IMR-90 (cell line): ENCODE results near the gene OSBP2. TPM values are rescaled to one million over a fixed set of nuclear protein-coding genes. Genes with fewer than 3 reads are reported as not detected.

Experiments
- ATAC-seq: fragments of 200-7000 bp; cut with Tn5 transposase; 2 replicates; pipeline ENCODE4 v1.9.1; 2020; ENCODE audit warnings: low read depth, mild to moderate bottlenecking, moderate library complexity
- BruUV-seq: library from RNA; stranded (reverse); fragments of 400-500 nt; replicated peaks from 2 replicates; lab custom pipeline; 2021; lab: Mats Ljungman, UMichigan
- CTCF ChIA-PET: fragments of 300-600 bp; formaldehyde crosslinking; extraction: SDS; loops from one replicate; lab custom pipeline; 2021; ENCODE audit warnings: antibody characterized with exemption; lab: Yijun Ruan, JAX
- POLR2A ChIA-PET: fragments of 300-600 bp; sonication (Branson Sonifier 250); formaldehyde crosslinking; loops from one replicate; lab custom pipeline; 2022; ENCODE audit warnings: antibody characterized with exemption; ENCODE audit not compliant: unreplicated experiment; lab: Charles Lee
- DNase-seq: peaks from one replicate; pipeline ENCODE4 v3.0.0; 2013
- H2AFZ ChIP-seq: replicated peaks from 2 replicates; pipeline ENCODE3; 2013; ENCODE audit warnings: low read length, mild to moderate bottlenecking; ENCODE audit not compliant: poor library complexity
- H2AK5ac ChIP-seq: 2 replicates; pipeline ENCODE4 v1.6.1; 2013; ENCODE audit warnings: low read depth, low read length, inconsistent platforms
- H2AK9ac ChIP-seq: replicated peaks from 2 replicates; pipeline ENCODE3; 2013; ENCODE audit warnings: mild to moderate bottlenecking, low read depth, low read length, moderate library complexity; ENCODE audit not compliant: poor library complexity
- H2BK120ac ChIP-seq: 2 replicates; pipeline ENCODE4 v1.6.1; 2013; ENCODE audit warnings: low read depth, low read length, inconsistent platforms
- H2BK15ac ChIP-seq: 3 replicates; pipeline ENCODE4 v1.6.1; 2013; ENCODE audit warnings: low read depth, low read length, inconsistent platforms
- H2BK20ac ChIP-seq: 2 replicates; pipeline ENCODE4 v1.6.1; 2013; ENCODE audit warnings: low read depth, mild to moderate bottlenecking, inconsistent platforms, low read length, moderate library complexity
- H2BK5ac ChIP-seq: 2 replicates; pipeline ENCODE4 v1.6.1; 2013; ENCODE audit warnings: mild to moderate bottlenecking, low read depth, low read length, inconsistent platforms; ENCODE audit not compliant: poor library complexity, severe bottlenecking
- H3K14ac ChIP-seq: replicated peaks from 2 replicates; pipeline ENCODE4 v1.6.1; 2013; ENCODE audit warnings: low read depth, low read length, inconsistent platforms
- H3K18ac ChIP-seq: 2 replicates; pipeline ENCODE4 v1.6.1; 2013; ENCODE audit warnings: low read depth, low read length, control low read depth
- H3K23ac ChIP-seq: 2 replicates; pipeline ENCODE4 v1.6.1; 2013; ENCODE audit warnings: low read depth, low read length, inconsistent platforms
- H3K27ac ChIP-seq: 2 replicates; pipeline ENCODE4 v1.5.1; 2013; ENCODE audit warnings: mild to moderate bottlenecking, control low read depth, low read length; ENCODE audit not compliant: insufficient read depth
- H3K27me3 ChIP-seq: 2 replicates; pipeline ENCODE4 v1.6.1; 2013; ENCODE audit warnings: low read length; ENCODE audit not compliant: control insufficient read depth, insufficient read depth
- H3K36me3 ChIP-seq: 2 replicates; pipeline ENCODE4 v1.6.1; 2013; ENCODE audit warnings: low read length, mixed read lengths; ENCODE audit not compliant: control insufficient read depth, insufficient read depth
- H3K4ac ChIP-seq: 2 replicates; pipeline ENCODE4 v1.6.1; 2013; ENCODE audit warnings: low read depth, low read length, inconsistent platforms
- H3K4me1 ChIP-seq: 2 replicates; pipeline ENCODE4 v1.6.1; 2013; ENCODE audit warnings: low read length, mixed read lengths; ENCODE audit not compliant: control insufficient read depth, insufficient read depth
- H3K4me2 ChIP-seq: 2 replicates; pipeline ENCODE4 v1.6.1; 2013; ENCODE audit warnings: low read depth, mild to moderate bottlenecking, control low read depth, low read length, moderate library complexity
- H3K4me3 ChIP-seq: 2 replicates; pipeline ENCODE4 v1.5.1; 2013; ENCODE audit warnings: low read depth, mild to moderate bottlenecking, control low read depth, low read length, moderate library complexity; ENCODE audit not compliant: insufficient read depth
- H3K56ac ChIP-seq: 2 replicates; pipeline ENCODE4 v1.6.1; 2013; ENCODE audit warnings: low read length, inconsistent platforms; ENCODE audit not compliant: insufficient read depth; ENCODE audit errors: extremely low read depth
- H3K79me1 ChIP-seq, 2 experiments: 2 replicates each; pipeline ENCODE4 v1.6.1; 2013; ENCODE audit warnings: low read length in 2 of 2, inconsistent platforms in 1 of 2, low read depth in 1 of 2
- H3K9ac ChIP-seq: 2 replicates; pipeline ENCODE4 v1.6.1; 2013; ENCODE audit warnings: low read depth, low read length, control low read depth
- H3K9me1 ChIP-seq: 2 replicates; pipeline ENCODE4 v1.6.1; 2013; ENCODE audit warnings: low read length, inconsistent platforms; ENCODE audit not compliant: insufficient read depth
- H3K9me3 ChIP-seq: 2 replicates; pipeline ENCODE4 v1.6.1; 2013; ENCODE audit warnings: low read length; ENCODE audit not compliant: control insufficient read depth, insufficient read depth
- H4K20me1 ChIP-seq: 2 replicates; pipeline ENCODE4 v1.6.1; 2013; ENCODE audit warnings: low read length, inconsistent platforms; ENCODE audit not compliant: insufficient read depth
- H4K5ac ChIP-seq: 2 replicates; pipeline ENCODE4 v1.6.1; 2013; ENCODE audit warnings: mild to moderate bottlenecking, low read depth, low read length, control low read depth
- H4K8ac ChIP-seq, 2 experiments: 2 replicates each; pipeline ENCODE4 v1.6.1; 2013; ENCODE audit warnings: low read depth in 2 of 2, low read length in 2 of 2, control low read depth in 1 of 2, inconsistent platforms in 1 of 2
- H4K91ac ChIP-seq: 2 replicates; pipeline ENCODE4 v1.6.1; 2013; ENCODE audit warnings: low read depth, low read length, inconsistent platforms; ENCODE audit not compliant: insufficient read depth
- BHLHE40 ChIP-seq: fragments of 150-350 bp; IDR thresholded peaks from 2 replicates; pipeline ENCODE4 v1.6.1; 2016; ENCODE audit warnings: mild to moderate bottlenecking, low read depth, low read length
- CHD1 ChIP-seq: IDR thresholded peaks from 2 replicates; pipeline ENCODE4 v1.6.1; 2012; ENCODE audit warnings: low read depth, low read length, improper control_type of control experiment
- MAFK ChIP-seq: IDR thresholded peaks from 2 replicates; pipeline ENCODE4 v1.6.1; 2012; ENCODE audit warnings: low read depth, low read length, improper control_type of control experiment
- RAD21 ChIP-seq: IDR thresholded peaks from 2 replicates; pipeline ENCODE4 v1.6.1; 2012; ENCODE audit warnings: low read length, improper control_type of control experiment
- RCOR1 ChIP-seq: IDR thresholded peaks from 2 replicates; pipeline ENCODE4 v1.6.1; 2012; ENCODE audit warnings: mild to moderate bottlenecking, low read length, improper control_type of control experiment; ENCODE audit not compliant: insufficient replicate concordance
- SMC3 ChIP-seq: fragments of 150-350 bp; IDR thresholded peaks from 2 replicates; pipeline ENCODE4 v1.6.1; 2016; ENCODE audit warnings: low read depth, mild to moderate bottlenecking, antibody characterized with exemption, low read length, moderate library complexity
- USF2 ChIP-seq: fragments of 150-350 bp; IDR thresholded peaks from 2 replicates; pipeline ENCODE4 v1.6.1; 2017; ENCODE audit warnings: mild to moderate bottlenecking, antibody characterized with exemption, low read length, low read depth
- WGBS, 2 experiments: methylation state at CpG; one replicate each; pipeline versions ENCODE4 v1.1.5 to v1.1.7; 2013; ENCODE audit warnings: missing lambda C conversion rate in 2 of 2; ENCODE audit not compliant: insufficient read length in 1 of 2; ENCODE audit errors: extremely low coverage in 2 of 2; 5-methylcytosine and 5-hydroxymethylcytosine counted together
- dilution Hi-C: fragments of 300-500 bp; cut with HindIII; formaldehyde crosslinking; loops from one replicate; pipeline ENCODE4 v1.14.3; 2018; ENCODE audit warnings: low sequenced_read_pairs; ENCODE audit not compliant: unreplicated experiment
- in situ Hi-C: fragments of 300-500 bp; cut with MboI; formaldehyde crosslinking; loops from 3 replicates; pipeline ENCODE4 v1.14.3; 2019; ENCODE audit warnings: low sequenced_read_pairs, inconsistent platforms, mixed read lengths
- intact Hi-C: fragments of 100-400 bp; cut with micrococcal nuclease; formaldehyde crosslinking; loops from 2 replicates; pipeline ENCODE4 v1.10.0; 2022
- polyA plus RNA-seq, 3 experiments: library from polyadenylated mRNA; depleted of rRNA; stranded (reverse); fragments of >200 nt; gene quantifications; 2 replicates each; pipeline ENCODE4 v1.2.3, GENCODE V29; 2012; ENCODE audit warnings: low replicate concordance in 1 of 3
- total RNA-seq: library from RNA; depleted of rRNA; stranded (reverse); fragments of >200 nt; gene quantifications from 2 replicates; pipeline ENCODE4 v1.2.3, GENCODE V29; 2012
- TF ChIP-seq, protein P1 (sequence below): conservative IDR thresholded peaks from 2 replicates; pipeline ENCODE4 v1.5.1; 2012; ENCODE audit warnings: mild to moderate bottlenecking, low read depth, low read length, improper control_type of control experiment
- TF ChIP-seq, protein P2 (sequence below): fragments of 150-350 bp; IDR thresholded peaks from 2 replicates; pipeline ENCODE4 v1.6.1; 2016; ENCODE audit warnings: low read depth, mild to moderate bottlenecking, low read length, moderate library complexity, borderline replicate concordance

OSBP2 gene
- total and polyA plus RNA-seq, 2 of the 4 experiments (the other 2 are of a cell fraction) = 1.8 to 2.2 TPM

GRCh38 chr22:30920407-30920806 lies 225.7 kb downstream of the OSBP2 start:
- Histone ChIP-seq H4K20me1 (no peaks in the 10 kb centered on the region), H2AK5ac (no peak overlapping the region), H3K4me1 (no peaks in the 10 kb centered on the region; the same call in 1 of the 2 replicates), H3K4me2 (peak overlapping the region; percentile 87), H3K9me1 (no peaks in the 10 kb centered on the region; the same call in 1 of the 2 replicates), H3K36me3 (peaks cover 6% of the 10 kb centered on the region; the same call in 1 of the 2 replicates), H3K9me3 (no peaks in the 10 kb centered on the region), H3K56ac (no peak overlapping the region), H3K27me3 (no peaks in the 10 kb centered on the region), H2AFZ (no peak overlapping the region), H4K5ac (no peak overlapping the region), H3K27ac (no peak overlapping the region), H2BK15ac (no peak overlapping the region), H3K4me3 (no peak overlapping the region), H2BK120ac (no peak overlapping the region), H3K79me1 (no peaks in the 10 kb centered on the region; a peak in 1 of 4 replicates), H2BK5ac (no peak overlapping the region), H3K18ac (no peak overlapping the region), H4K8ac (no peak overlapping the region), H3K4ac (no peak overlapping the region), H2BK20ac (no peak overlapping the region), H3K9ac (no peak overlapping the region), H3K23ac (no peak overlapping the region), H3K14ac (no peak overlapping the region), H4K91ac (no peak overlapping the region), H2AK9ac (no peak overlapping the region)
- CTCF ChIA-PET = interaction anchor here (0.6 to 1.9 kb wide), 17 partner anchors 8 to 1548 kb away, joined by 3 to 12 read pairs (median 5); no protein-coding TSS in a partner anchor
- intact Hi-C loops = loop anchor here (1.0 kb wide), 2 partner anchors 157 to 286 kb away; no protein-coding TSS in a partner anchor
- 0% methylated on average over 1 of the region's 9 CpGs; no CpG with 5 or more reads in 1 of the 2 experiments for WGBS, 2 experiments
- dilution Hi-C loops = no loop called here
- ATAC-seq (peak; percentile 90), DNase-seq (peak; percentile 59)
- no TSS peak for BruUV-seq
- POLR2A ChIA-PET = no interaction called here
- in situ Hi-C loops = loop anchor here (5.0 to 10.0 kb wide), 2 partner anchors 158 to 286 kb away; partner anchors contain the start of gene SLC35E4
- TF ChIP-seq, protein P1, sequence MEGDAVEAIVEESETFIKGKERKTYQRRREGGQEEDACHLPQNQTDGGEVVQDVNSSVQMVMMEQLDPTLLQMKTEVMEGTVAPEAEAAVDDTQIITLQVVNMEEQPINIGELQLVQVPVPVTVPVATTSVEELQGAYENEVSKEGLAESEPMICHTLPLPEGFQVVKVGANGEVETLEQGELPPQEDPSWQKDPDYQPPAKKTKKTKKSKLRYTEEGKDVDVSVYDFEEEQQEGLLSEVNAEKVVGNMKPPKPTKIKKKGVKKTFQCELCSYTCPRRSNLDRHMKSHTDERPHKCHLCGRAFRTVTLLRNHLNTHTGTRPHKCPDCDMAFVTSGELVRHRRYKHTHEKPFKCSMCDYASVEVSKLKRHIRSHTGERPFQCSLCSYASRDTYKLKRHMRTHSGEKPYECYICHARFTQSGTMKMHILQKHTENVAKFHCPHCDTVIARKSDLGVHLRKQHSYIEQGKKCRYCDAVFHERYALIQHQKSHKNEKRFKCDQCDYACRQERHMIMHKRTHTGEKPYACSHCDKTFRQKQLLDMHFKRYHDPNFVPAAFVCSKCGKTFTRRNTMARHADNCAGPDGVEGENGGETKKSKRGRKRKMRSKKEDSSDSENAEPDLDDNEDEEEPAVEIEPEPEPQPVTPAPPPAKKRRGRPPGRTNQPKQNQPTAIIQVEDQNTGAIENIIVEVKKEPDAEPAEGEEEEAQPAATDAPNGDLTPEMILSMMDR = peak; percentile 87
- TF ChIP-seq RAD21 = peak; percentile 86
- no peak for TF ChIP-seq USF2
- no peak for TF ChIP-seq RCOR1
- TF ChIP-seq MAFK = no peak
- TF ChIP-seq CHD1 = no peak
- TF ChIP-seq SMC3 = peak; percentile 96
- TF ChIP-seq BHLHE40 = no peak
- TF ChIP-seq, protein P2, sequence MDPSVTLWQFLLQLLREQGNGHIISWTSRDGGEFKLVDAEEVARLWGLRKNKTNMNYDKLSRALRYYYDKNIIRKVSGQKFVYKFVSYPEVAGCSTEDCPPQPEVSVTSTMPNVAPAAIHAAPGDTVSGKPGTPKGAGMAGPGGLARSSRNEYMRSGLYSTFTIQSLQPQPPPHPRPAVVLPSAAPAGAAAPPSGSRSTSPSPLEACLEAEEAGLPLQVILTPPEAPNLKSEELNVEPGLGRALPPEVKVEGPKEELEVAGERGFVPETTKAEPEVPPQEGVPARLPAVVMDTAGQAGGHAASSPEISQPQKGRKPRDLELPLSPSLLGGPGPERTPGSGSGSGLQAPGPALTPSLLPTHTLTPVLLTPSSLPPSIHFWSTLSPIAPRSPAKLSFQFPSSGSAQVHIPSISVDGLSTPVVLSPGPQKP = no peak
